NCI-H524 treated with DMSO at 0.1 percent for 48 hours (cell line): ENCODE results near the gene TAS1R3.

Source experiments
- DNase-seq: peaks from one replicate; lab custom pipeline; 2025; lab: John Stamatoyannopoulos, UW

Gene TAS1R3

DNA sequence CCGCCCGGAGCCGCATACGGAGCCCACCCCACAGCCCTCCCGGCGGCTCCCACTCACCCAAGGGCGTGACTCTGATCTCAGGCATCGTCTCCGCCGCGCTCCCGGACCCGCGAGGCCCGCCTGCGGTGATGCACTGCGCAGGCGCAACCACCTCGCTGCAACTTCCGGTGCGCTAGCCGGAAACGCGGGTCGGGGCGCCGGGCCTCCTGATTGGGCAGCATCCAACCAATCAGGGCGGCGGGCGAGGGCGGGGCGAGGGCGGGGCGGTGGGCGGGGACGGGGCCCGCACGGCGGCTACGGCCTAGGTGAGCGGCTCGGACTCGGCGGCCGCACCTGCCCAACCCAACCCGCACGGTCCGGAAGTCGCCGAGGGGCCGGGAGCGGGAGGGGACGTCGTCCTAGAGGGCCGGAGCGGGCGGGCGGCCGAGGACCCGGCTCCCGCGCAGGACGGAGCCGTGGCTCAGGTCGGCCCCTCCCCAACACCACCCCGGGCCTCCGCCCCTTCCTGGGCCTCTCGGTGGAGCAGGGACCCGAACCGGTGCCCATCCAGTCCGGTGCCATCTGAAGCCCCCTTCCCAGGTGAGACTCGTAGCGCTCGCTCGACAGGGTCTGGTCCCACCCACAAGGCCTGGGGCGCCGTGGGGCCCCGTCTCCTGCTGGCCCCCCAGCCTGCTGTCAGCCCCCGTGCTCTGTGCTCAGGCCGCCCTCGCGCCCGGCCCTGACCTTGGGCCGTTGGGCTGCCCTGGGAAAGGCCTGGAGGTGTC is 6.4 kb upstream of the TAS1R3 start, which contains the start of the genes CPTP and INTS11:
Gene CPTP (plus strand): TSS at position 279 of the 764 bp plus-strand sequence. CDS start 2,109 bp downstream, outside the sequence.
Gene INTS11 (minus strand): TSS at position 137 of the 764 bp plus-strand sequence. CDS start 52 bp downstream, at position 85.
- DNase-seq: peak; percentile 12

DNA sequence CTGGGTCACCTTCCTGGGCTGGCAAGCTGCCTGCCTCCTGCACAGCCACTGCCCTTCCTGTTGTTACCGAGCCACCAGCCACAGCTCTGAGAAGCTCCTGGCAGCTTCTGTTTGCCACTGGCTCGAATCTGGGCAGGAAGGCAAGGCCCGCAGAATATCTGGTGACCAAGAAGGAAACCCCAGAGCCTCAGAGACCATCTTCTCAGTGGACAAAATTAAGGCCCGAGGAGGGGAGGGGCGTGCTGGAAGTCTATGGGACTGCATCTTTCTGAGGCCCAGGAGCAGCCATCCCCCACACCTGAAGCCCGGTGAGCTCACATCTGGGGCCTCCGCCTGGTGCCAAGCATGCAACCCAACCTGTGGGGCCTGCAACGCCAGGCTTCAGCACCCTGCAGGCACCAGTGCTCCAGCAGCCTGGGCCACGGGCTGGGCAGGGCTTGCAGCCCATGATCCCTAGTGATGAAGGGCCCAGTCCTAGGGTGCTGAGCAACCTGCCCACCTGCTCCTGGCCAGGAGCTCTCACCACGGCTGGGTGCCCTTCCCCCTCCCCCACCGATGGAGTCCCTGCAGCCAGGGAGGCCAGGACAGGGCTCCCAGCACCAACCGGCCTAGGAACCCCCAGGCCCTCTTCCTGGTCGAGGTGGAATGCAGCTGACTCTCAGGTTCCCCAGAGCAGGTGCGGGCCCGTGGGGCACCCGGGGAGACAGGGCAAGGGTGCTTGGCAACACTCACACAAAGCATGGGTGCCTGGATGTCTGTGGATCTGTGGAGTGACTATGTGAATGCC is 5.6 kb upstream of the TAS1R3 start:
- DNase-seq: no peak

DNA sequence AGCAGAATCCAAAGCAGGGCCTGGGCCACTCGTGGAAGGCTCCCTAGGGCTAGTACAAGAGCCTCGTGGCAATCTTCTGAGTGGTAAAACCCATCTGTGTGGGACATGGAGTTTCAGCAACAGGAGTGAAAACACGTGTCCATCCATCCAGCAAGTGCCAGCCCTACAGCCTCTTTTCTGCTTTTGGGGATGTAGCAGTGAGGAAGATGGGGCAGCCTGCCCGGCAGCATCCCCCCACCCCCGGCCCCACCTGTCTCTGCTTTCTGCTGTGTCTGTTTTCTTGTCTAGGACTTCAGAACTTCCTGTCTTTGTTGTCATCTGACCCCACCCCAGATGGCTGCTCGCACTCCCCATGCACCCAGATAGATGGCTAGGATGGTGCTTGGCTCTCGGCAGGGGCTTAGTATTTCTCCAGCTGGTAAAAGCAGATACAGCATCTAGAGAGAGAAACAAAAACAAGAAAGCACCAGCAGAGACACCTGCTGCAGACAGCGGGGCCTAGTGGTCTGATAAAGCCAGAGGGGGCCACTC is 4.9 kb upstream of the TAS1R3 start:
- DNase-seq: no peak

DNA sequence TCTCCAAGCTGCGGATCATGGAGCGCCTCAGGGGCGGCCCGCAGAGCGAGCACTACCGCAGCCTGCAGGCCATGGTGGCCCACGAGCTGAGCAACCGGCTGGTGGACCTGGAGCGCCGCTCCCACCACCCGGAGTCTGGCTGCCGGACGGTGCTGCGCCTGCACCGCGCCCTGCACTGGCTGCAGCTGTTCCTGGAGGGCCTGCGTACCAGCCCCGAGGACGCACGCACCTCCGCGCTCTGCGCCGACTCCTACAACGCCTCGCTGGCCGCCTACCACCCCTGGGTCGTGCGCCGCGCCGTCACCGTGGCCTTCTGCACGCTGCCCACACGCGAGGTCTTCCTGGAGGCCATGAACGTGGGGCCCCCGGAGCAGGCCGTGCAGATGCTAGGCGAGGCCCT is 3.8 kb upstream of the TAS1R3 start:
- DNase-seq: no peak

DNA sequence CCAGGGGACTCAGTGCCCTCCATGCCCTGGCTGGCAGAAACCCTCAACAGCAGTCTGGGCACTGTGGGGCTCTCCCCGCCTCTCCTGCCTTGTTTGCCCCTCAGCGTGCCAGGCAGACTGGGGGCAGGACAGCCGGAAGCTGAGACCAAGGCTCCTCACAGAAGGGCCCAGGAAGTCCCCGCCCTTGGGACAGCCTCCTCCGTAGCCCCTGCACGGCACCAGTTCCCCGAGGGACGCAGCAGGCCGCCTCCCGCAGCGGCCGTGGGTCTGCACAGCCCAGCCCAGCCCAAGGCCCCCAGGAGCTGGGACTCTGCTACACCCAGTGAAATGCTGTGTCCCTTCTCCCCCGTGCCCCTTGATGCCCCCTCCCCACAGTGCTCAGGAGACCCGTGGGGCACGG is 2.8 kb upstream of the TAS1R3 start:
- no peak for DNase-seq

DNA sequence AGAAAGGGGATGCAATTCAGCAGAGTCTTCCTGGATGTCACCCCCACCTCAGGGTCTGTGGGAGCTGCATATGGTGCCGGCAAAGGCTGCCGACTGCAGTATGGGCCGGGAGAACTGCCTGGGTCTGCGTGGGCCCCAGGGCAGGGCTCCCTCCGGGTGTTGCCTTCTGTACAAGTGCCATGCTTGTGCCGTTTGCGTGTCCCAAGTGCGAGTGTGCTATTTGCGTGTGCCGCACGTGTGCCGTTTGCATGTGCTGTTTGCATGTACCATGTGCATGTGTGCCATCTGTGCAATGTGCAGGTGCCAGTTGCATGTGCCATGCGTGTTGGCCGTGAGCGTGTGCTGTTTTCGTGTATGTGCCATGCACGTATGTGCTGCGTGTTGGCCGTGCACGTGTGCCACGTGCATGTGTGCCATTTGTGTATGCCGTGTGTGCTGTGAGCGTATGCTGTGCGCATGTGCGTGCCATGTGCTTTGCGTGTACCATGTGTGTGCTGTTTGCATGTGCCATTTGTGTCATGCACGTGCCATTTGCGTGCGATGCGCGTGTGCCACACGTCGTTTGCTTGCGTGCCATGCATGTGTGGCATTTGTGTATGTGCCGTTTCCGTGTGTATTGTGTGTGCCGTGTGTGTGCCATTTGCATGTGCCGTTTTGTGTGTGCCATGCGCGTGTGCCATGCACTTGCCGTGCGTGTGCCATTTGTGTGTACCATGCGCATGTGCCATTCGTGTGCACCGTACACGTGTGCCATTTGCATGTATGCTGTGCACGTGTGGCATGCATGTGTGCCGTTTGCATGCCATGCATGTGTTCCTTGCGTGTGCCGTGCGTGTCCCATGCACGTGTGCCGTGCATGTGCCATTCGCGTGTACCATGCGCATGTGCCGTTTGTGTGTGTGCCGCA is 1.5 kb upstream of the TAS1R3 start:
- no peak for DNase-seq

DNA sequence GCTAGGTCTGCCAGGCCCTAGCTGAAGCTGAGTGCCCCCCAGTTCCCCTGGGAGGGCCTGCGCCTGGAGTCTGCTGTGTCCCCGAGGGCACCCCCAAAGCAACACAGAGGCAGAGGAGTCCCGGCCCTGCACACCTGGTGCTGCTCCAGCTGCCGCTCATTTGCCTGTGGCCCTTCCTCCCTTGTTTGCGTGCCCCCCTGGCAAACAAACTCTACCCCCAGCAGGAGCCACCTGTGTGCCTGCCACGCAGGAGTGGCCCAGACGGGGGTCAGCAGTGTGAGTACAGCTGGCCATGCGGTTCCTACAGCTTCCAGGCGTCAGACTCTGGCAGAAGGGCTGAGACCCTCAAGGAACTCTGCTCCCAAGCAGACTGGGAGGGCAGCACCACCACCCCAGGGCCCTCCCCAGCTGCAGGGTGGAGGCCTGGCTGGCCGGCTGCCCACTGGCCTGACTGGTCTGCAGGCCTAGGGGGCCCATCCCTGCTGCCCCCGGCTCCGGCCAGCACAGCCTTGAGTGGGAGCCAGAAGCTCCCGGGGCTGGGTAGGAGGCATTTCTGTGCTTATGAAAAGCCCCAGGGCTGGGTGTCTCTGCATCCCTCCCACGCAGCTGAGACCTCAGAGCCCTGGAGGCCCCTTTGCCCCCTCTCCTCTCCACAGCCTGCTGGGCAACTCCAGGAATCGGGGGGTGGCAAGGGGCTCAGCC is 563 bp upstream of the TAS1R3 start:
- no peak for DNase-seq

DNA sequence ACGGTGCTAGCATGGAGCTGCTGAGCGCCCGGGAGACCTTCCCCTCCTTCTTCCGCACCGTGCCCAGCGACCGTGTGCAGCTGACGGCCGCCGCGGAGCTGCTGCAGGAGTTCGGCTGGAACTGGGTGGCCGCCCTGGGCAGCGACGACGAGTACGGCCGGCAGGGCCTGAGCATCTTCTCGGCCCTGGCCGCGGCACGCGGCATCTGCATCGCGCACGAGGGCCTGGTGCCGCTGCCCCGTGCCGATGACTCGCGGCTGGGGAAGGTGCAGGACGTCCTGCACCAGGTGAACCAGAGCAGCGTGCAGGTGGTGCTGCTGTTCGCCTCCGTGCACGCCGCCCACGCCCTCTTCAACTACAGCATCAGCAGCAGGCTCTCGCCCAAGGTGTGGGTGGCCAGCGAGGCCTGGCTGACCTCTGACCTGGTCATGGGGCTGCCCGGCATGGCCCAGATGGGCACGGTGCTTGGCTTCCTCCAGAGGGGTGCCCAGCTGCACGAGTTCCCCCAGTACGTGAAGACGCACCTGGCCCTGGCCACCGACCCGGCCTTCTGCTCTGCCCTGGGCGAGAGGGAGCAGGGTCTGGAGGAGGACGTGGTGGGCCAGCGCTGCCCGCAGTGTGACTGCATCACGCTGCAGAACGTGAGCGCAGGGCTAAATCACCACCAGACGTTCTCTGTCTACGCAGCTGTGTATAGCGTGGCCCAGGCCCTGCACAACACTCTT is 1.1 kb downstream of the TAS1R3 start:
- DNase-seq: no peak

DNA sequence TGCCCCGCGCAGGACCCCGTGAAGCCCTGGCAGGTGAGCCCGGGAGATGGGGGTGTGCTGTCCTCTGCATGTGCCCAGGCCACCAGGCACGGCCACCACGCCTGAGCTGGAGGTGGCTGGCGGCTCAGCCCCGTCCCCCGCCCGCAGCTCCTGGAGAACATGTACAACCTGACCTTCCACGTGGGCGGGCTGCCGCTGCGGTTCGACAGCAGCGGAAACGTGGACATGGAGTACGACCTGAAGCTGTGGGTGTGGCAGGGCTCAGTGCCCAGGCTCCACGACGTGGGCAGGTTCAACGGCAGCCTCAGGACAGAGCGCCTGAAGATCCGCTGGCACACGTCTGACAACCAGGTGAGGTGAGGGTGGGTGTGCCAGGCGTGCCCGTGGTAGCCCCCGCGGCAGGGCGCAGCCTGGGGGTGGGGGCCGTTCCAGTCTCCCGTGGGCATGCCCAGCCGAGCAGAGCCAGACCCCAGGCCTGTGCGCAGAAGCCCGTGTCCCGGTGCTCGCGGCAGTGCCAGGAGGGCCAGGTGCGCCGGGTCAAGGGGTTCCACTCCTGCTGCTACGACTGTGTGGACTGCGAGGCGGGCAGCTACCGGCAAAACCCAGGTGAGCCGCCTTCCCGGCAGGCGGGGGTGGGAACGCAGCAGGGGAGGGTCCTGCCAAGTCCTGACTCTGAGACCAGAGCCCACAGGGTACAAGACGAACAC is 1.8 kb downstream of the TAS1R3 start:
- DNase-seq: no peak

DNA sequence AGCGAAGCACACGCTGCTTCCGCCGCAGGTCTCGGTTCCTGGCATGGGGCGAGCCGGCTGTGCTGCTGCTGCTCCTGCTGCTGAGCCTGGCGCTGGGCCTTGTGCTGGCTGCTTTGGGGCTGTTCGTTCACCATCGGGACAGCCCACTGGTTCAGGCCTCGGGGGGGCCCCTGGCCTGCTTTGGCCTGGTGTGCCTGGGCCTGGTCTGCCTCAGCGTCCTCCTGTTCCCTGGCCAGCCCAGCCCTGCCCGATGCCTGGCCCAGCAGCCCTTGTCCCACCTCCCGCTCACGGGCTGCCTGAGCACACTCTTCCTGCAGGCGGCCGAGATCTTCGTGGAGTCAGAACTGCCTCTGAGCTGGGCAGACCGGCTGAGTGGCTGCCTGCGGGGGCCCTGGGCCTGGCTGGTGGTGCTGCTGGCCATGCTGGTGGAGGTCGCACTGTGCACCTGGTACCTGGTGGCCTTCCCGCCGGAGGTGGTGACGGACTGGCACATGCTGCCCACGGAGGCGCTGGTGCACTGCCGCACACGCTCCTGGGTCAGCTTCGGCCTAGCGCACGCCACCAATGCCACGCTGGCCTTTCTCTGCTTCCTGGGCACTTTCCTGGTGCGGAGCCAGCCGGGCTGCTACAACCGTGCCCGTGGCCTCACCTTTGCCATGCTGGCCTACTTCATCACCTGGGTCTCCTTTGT is 2.6 kb downstream of the TAS1R3 start:
- DNase-seq: no peak

DNA sequence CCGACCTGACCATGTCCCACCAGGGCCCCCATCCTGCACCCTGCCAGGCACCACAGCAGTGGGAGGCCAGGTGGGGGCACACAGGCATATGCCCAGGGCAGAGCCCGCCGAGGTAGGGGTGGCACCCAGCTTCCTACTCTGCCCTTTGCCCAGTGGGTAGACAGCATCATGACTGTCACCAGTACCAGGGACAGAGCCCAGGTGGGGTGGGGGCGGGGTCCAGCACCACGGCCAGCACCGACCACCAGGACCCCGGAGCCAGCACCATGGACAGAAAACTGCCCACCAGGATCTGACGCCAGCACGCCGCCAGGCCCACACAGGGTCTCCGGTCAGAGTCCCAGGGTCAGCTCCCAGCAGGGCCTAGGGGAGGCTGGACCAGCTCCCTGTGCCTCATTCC is 3.8 kb downstream of the TAS1R3 start:
- no peak for DNase-seq

DNA sequence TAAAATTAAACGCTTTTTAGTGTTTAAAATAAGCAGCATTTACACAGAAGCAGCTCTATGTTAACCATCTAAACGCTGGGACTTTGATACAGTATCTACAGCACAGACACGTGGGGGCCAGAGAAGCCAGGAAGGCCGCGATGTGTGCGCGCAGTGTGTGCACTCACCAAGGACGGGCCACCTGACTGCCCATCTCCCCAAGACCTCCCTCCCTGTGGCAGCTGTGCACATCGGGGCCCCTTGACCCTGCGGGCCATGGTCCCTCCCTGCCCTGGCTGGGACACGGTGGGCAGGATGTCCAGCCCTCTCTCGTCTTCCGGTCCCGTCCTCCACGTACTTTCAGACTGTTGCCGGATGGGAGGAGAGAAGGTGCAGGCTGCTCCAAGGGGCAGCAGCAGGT is 4.2 kb downstream of the TAS1R3 start:
- DNase-seq: no peak

DNA sequence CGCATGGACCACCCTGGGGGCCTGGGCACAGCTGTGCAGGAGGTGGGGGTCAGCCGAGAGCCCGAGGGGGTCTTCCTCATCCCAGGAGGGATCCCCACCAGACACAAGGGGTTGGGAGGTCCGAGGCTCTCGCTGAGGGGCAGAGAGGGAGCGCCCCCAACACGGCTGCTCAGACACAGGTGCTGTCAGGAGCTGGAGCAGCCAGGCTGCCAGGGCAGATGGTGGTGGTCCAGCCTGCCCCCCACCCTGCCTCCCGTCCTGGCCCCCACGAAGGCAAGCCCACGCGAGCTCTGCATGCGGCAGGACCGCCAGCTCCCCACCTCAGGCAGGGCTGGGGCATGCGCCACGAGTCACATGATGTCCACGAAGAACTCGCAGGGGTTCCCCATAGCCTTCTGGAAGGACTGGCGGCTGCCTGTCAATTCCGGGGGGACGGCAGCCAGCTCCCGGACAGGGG is 4.7 kb downstream of the TAS1R3 start:
- DNase-seq: no peak

DNA sequence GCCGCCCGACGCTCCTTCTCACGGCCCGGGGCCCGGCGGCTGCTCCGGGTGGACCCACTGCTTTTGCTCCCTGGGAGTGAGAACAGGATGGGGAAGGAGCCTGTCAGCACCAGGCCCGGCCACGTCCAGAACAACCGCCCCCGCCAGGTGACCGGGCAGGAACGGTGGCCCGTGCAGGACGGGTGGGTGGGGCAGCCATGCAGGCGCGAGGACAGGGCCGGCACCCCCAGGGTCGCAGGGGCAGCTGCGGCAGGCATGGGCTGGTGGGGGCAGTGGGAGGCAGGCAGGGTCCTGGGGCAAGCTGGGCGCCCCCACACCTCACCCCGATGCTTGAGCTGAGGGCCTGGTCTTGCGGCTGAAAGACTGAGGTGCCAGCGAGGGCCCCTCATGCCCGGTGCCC is 5.4 kb downstream of the TAS1R3 start:
- DNase-seq: no peak

DNA sequence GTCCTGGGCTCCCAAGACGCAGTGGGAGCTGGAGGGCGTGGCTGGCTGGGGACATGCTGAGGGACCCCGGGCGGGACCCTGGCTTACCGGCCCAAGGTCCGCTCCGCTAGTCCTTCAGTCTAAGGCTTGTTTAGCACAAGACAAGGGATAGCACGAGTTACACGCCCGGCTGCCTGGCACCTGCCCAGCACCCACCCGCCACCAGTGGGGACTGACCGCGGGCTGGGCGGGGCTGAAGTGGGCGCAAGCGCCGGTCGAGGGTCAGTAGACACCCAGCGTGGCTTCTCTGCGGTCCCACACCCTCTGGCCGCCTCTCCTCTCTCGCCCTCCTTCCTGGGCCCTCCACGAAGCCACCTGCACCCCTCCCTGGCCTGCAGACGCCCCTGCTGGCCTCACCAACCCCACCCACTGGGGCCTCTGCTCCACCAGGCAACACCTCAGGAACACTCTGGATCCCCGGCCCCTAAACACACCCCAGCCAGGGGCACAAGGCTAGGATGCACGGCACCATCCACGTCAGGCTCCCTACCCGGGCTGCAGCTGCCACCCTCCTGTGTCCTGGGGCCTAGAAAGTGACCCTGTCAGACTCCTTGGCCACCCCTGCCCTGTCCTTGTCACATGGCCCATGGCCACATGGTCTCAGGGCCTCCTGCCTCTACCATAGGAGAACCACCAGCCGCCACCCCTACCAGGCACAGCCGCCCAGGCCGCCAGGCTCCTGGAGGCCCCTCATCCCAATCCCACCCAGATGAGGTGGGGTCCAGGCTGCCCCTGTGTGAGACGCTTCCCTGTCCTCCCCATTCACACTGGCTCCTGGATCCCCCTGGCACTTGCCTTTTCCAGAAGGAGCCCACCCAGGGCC is 6.1 kb downstream of the TAS1R3 start:
- no peak for DNase-seq

DNA sequence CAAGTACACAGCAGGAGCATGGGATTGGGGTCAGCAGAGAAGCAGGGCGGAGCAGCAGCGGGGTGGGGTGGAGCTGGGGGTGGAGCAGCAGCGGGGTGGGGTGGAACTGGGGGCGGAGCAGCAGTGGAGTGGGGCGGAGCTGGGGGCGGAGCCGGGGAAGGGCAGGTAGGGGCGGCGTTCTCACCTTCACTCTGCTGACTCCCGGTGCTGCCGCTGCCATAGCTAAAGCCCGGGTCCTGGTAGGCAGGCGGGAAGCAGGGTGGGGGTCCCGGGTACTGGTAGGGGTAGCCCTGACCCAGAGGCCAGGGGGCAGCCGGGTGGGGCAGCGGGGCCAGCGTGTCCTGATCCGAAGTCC is 6.7 kb downstream of the TAS1R3 start:
- no peak for DNase-seq

DNA sequence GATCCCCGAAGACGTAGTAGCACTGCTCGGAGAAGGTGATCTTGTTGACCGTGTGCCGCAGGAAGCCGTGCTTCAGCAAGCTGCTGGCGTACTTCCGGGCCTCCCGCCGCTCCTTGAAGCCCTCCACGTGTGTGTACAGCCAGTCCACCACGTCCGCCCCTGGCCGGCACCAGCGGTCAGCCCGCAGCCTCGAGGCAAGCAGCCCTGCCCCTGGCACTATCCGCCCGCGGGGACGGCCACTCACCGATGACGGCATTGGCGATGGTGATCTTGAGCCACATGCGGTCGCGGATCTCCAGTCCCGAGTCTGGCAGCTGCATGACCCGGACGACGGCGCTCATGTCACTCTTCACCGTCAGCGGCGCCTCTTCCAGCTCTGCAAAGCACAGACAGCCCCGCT is 7.2 kb downstream of the TAS1R3 start:
- DNase-seq: no peak

DNA sequence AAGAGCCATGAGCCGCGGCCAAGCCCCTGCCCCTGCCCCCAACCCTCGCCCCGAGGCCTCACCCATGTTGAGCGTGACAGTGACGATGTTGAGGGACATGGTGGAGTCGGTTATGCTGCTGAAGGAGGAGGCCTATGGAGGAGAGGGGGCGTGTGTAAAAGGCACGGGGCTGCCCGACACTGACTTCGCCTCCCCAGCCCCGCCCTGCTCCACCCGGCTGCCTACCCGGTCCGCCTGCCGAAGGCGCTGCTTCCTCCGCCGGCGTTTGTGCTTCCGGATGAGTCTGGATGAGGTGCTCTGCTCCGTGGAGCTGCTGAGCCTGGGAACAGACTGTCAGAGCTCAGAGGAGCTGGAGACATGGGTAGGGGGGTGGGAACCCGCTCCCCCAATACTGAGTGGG is 9.1 kb downstream of the TAS1R3 start:
- no peak for DNase-seq
